Activated gamma-delta T cell treated with Interleukin-2 at 50 U/mL for 16 hours (primary cell): Measurements from ENCODE around the gene AOPEP.
"Not testable (repeated sequence)": the region's sequence is repeated elsewhere in the genome, so short reads cannot be mapped to it uniquely, and the experiment has no call there.

Experiments
- DNase-seq: peaks from one replicate; pipeline ENCODE4 v3.0.0-alpha.2; 2020

The AOPEP gene

GRCh38 chr9:95003689-95004410 lies 277.4 kb downstream of the AOPEP start:
- DNase-seq, result no peak

GRCh38 chr9:95004411-95005277 lies 278.1 kb downstream of the AOPEP start:
- DNase-seq, result no peak

GRCh38 chr9:95005278-95006143 lies 279.0 kb downstream of the AOPEP start:
- DNase-seq, result no peak

GRCh38 chr9:95007226-95007869 lies 280.8 kb downstream of the AOPEP start:
- DNase-seq, result no peak

- DNase-seq, result no peak
Measured at GRCh38 chr9:95008151-95008771, 281.8 kb downstream of the AOPEP start.

GRCh38 chr9:95009459-95009858 lies 283.0 kb downstream of the AOPEP start:
- no peak for DNase-seq

GRCh38 chr9:95010431-95010838 lies 283.9 kb downstream of the AOPEP start:
- no peak for DNase-seq

GRCh38 chr9:95012035-95012708 lies 285.7 kb downstream of the AOPEP start:
- DNase-seq, result no peak

- no peak for DNase-seq
Measured at GRCh38 chr9:95012902-95013301, 286.4 kb downstream of the AOPEP start.

- DNase-seq, result no peak
Measured at GRCh38 chr9:95014917-95015316, 288.4 kb downstream of the AOPEP start.

- no peak for DNase-seq
Measured at GRCh38 chr9:95015569-95015968, 289.1 kb downstream of the AOPEP start.

- no peak for DNase-seq
Measured at GRCh38 chr9:95017062-95017461, 290.6 kb downstream of the AOPEP start.

- no peak for DNase-seq
Measured at GRCh38 chr9:95017661-95018060, 291.2 kb downstream of the AOPEP start.

GRCh38 chr9:95018099-95018936 lies 291.8 kb downstream of the AOPEP start:
- DNase-seq, result no peak

- DNase-seq, result not testable (repeated sequence)
Measured at GRCh38 chr9:95020644-95021043, 294.1 kb downstream of the AOPEP start.

- no peak for DNase-seq
Measured at GRCh38 chr9:95021166-95021886, 294.8 kb downstream of the AOPEP start.

GRCh38 chr9:95022657-95023056 lies 296.2 kb downstream of the AOPEP start:
- DNase-seq, result no peak

- DNase-seq, result no peak
Measured at GRCh38 chr9:95023217-95024003, 296.9 kb downstream of the AOPEP start.

GRCh38 chr9:95024097-95024671 lies 297.7 kb downstream of the AOPEP start:
- no peak for DNase-seq
